ENCODE results near the gene MRPL39. TPM values are rescaled to one million over a fixed set of nuclear protein-coding genes. Genes with fewer than 3 reads are reported as not detected.

Gene MRPL39
- total RNA-seq, 6 experiments from 2014 or later: 25.3 to 34.1 (median 31.7) TPM

GRCh38 chr21:25535849-25536248 lies 71.4 kb downstream of the MRPL39 start:
- H3K36me3 Mint-ChIP-seq (ENCODE audit: low read depth): no peaks in the 10 kb centered on the region

More at GRCh38 chr21:25535849-25536248, 71.4 kb downstream of the MRPL39 start:
- DNase-seq: no peak
- peaks cover 1% of the 10 kb centered on the region for H3K27me3 Mint-ChIP-seq (ENCODE audit: insufficient read depth)
- TF ChIP-seq CTCF (IDR thresholded peaks at IDR 0.05): no peak
- H3K27ac Mint-ChIP-seq: no peak overlapping the region
- no peak overlapping the region for H3K4me3 Mint-ChIP-seq
- H3K4me1 Mint-ChIP-seq (ENCODE audit: low read depth): no peaks in the 10 kb centered on the region
- peaks cover 16% of the 10 kb centered on the region for H3K9me3 Mint-ChIP-seq

Other genes starting within 250 kb of the MRPL39 start
- under 1 TPM in 5 of 6 experiments, not detected in 1; 0.19 to 0.48 (median 0.31) TPM for gene JAM2, start 31.8 kb upstream of the MRPL39 start, total RNA-seq (2021; fragmentation: NEBNext Ultra II Directional; extraction: Animal tissue kit (Norgen Biotek cat#: 25700))
- 100 to 1,000 TPM; 144 to 166 (median 161) TPM for gene ATP5PF, start 127.4 kb upstream of the MRPL39 start, total RNA-seq (2021; fragmentation: NEBNext Ultra II Directional; extraction: Animal tissue kit (Norgen Biotek cat#: 25700))
- 10 to 100 TPM; 15.6 to 20.1 (median 18.4) TPM for gene GABPA, start 127.5 kb upstream of the MRPL39 start, total RNA-seq (2021; fragmentation: NEBNext Ultra II Directional; extraction: Animal tissue kit (Norgen Biotek cat#: 25700))

All from HFFc6 (cell line).